CD4-positive, alpha-beta T cell treated with Interleukin-17A for 1 hour (primary cell): ENCODE data around the gene WDR59.
"Not testable (repeated sequence)": the region's sequence is repeated elsewhere in the genome, so short reads cannot be mapped to it uniquely, and the experiment has no call there.

Source experiments
- DNase-seq: peaks from one replicate; pipeline ENCODE4 v3.0.0-alpha.2; 2020

The WDR59 gene

GRCh38 chr16:74954763-74955162, 30.2 kb downstream of the WDR59 start:
- no peak for DNase-seq

GRCh38 chr16:74951681-74952080, 33.2 kb downstream of the WDR59 start:
- DNase-seq, result no peak

GRCh38 chr16:74951206-74951605, 33.7 kb downstream of the WDR59 start:
- DNase-seq, result no peak

- DNase-seq, result no peak
These were observed 34.4 kb downstream of the WDR59 start for GRCh38 chr16:74950511-74950910.

- DNase-seq, result no peak
These were observed 35.6 kb downstream of the WDR59 start for GRCh38 chr16:74949309-74949708.

- no peak for DNase-seq
These were observed 40.5 kb downstream of the WDR59 start for GRCh38 chr16:74944466-74944865.

- DNase-seq, result no peak
These were observed 41.7 kb downstream of the WDR59 start for GRCh38 chr16:74942977-74943918.

GRCh38 chr16:74942566-74942965, 42.4 kb downstream of the WDR59 start:
- no peak for DNase-seq

- DNase-seq, result no peak
These were observed 45.2 kb downstream of the WDR59 start for GRCh38 chr16:74939688-74940087.

GRCh38 chr16:74936902-74937560, 47.9 kb downstream of the WDR59 start:
- peak; percentile 6 for DNase-seq

GRCh38 chr16:74931445-74931844, 53.5 kb downstream of the WDR59 start:
- no peak for DNase-seq

GRCh38 chr16:74929636-74930035, 55.3 kb downstream of the WDR59 start:
- DNase-seq, result no peak

- no peak for DNase-seq
These were observed 58.1 kb downstream of the WDR59 start for GRCh38 chr16:74926805-74927204.

GRCh38 chr16:74923766-74924460, 61.0 kb downstream of the WDR59 start:
- DNase-seq, result no peak

- DNase-seq, result no peak
These were observed 62.5 kb downstream of the WDR59 start for GRCh38 chr16:74922150-74923138.

GRCh38 chr16:74921051-74921450, 63.9 kb downstream of the WDR59 start:
- no peak for DNase-seq

- no peak for DNase-seq
These were observed 75.3 kb downstream of the WDR59 start for GRCh38 chr16:74909665-74910064.

- not testable (repeated sequence) for DNase-seq
These were observed 76.2 kb downstream of the WDR59 start for GRCh38 chr16:74908759-74909158.

GRCh38 chr16:74903901-74904678, 80.8 kb downstream of the WDR59 start:
- DNase-seq, result no peak

GRCh38 chr16:74903120-74903519, 81.8 kb downstream of the WDR59 start:
- DNase-seq, result no peak

GRCh38 chr16:74902161-74902560, 82.8 kb downstream of the WDR59 start:
- DNase-seq, result no peak
